T-helper 2 cell treated with Interferon-gamma antibody and Interleukin-4, amounts not matched to agents 5 μg/mL and 100 μg/mL, for 36 hours (primary cell): Measurements from ENCODE around the gene CHD5.
A peak's percentile ranks its signal among the peaks of the same experiment; 100 is the strongest.

ENCODE experiments used
- DNase-seq: peaks from one replicate; pipeline ENCODE4 v3.0.0; 2021; ENCODE audit warnings: low spot score
- H3K27ac Mint-ChIP-seq: one replicate; pipeline ENCODE4 v1.8.0; 2021; ENCODE audit warnings: mild to moderate bottlenecking, mixed read lengths
- H3K27me3 Mint-ChIP-seq: one replicate; pipeline ENCODE4 v1.8.0; 2021; ENCODE audit warnings: low read depth, mixed read lengths
- H3K36me3 Mint-ChIP-seq: one replicate; pipeline ENCODE4 v1.8.0; 2021; ENCODE audit warnings: low read depth, mixed read lengths
- H3K4me1 Mint-ChIP-seq: one replicate; pipeline ENCODE4 v1.8.0; 2021; ENCODE audit warnings: low read depth, mixed read lengths
- H3K4me3 Mint-ChIP-seq: one replicate; pipeline ENCODE4 v1.8.0; 2022; ENCODE audit warnings: mild to moderate bottlenecking, moderate library complexity, mixed read lengths
- H3K9me3 Mint-ChIP-seq: one replicate; pipeline ENCODE4 v1.8.0; 2021; ENCODE audit warnings: mixed read lengths

The CHD5 gene

GRCh38 chr1:6107409-6108356 lies 72.4 kb downstream of the CHD5 start:
- DNase-seq, result no peak
- Mint-ChIP-seq H3K27me3 (no peaks in the 10 kb centered on the region), H3K36me3 (no peaks in the 10 kb centered on the region), H3K9me3 (no peaks in the 10 kb centered on the region), H3K4me3 (no peak overlapping the region), H3K4me1 (no peaks in the 10 kb centered on the region), H3K27ac (no peak overlapping the region)

- no peaks in the 10 kb centered on the region for H3K9me3 Mint-ChIP-seq
- no peak overlapping the region for H3K27ac Mint-ChIP-seq
- no peak overlapping the region for H3K4me3 Mint-ChIP-seq
- DNase-seq, result no peak
- H3K36me3 Mint-ChIP-seq, result no peaks in the 10 kb centered on the region
- H3K4me1 Mint-ChIP-seq, result no peaks in the 10 kb centered on the region
- H3K27me3 Mint-ChIP-seq, result no peaks in the 10 kb centered on the region
Measured at GRCh38 chr1:6106977-6107376, 73.1 kb downstream of the CHD5 start.

- Mint-ChIP-seq H3K36me3 (no peaks in the 10 kb centered on the region), H3K27me3 (no peaks in the 10 kb centered on the region), H3K9me3 (no peaks in the 10 kb centered on the region), H3K4me1 (no peaks in the 10 kb centered on the region), H3K27ac (no peak overlapping the region), H3K4me3 (no peak overlapping the region)
- DNase-seq, result no peak
Measured at GRCh38 chr1:6106321-6106731, 73.8 kb downstream of the CHD5 start.

GRCh38 chr1:6105763-6106162 lies 74.4 kb downstream of the CHD5 start:
- H3K36me3 Mint-ChIP-seq, result no peaks in the 10 kb centered on the region
- no peaks in the 10 kb centered on the region for H3K9me3 Mint-ChIP-seq
- H3K27ac Mint-ChIP-seq, result no peak overlapping the region
- DNase-seq, result no peak
- H3K4me3 Mint-ChIP-seq, result no peak overlapping the region
- no peaks in the 10 kb centered on the region for H3K4me1 Mint-ChIP-seq
- H3K27me3 Mint-ChIP-seq, result no peaks in the 10 kb centered on the region

GRCh38 chr1:6105218-6105679 lies 74.9 kb downstream of the CHD5 start:
- DNase-seq, result no peak
- Mint-ChIP-seq H3K9me3 (no peaks in the 10 kb centered on the region), H3K4me3 (no peak overlapping the region), H3K4me1 (no peaks in the 10 kb centered on the region), H3K36me3 (no peaks in the 10 kb centered on the region), H3K27ac (no peak overlapping the region), H3K27me3 (no peaks in the 10 kb centered on the region)

GRCh38 chr1:6104631-6105030 lies 75.5 kb downstream of the CHD5 start:
- Mint-ChIP-seq H3K27me3 (no peaks in the 10 kb centered on the region), H3K9me3 (no peaks in the 10 kb centered on the region), H3K27ac (no peak overlapping the region), H3K4me1 (no peaks in the 10 kb centered on the region), H3K36me3 (no peaks in the 10 kb centered on the region), H3K4me3 (no peak overlapping the region)
- no peak for DNase-seq

GRCh38 chr1:6103854-6104530 lies 76.1 kb downstream of the CHD5 start:
- no peaks in the 10 kb centered on the region for H3K27me3 Mint-ChIP-seq
- H3K27ac Mint-ChIP-seq, result no peak overlapping the region
- no peaks in the 10 kb centered on the region for H3K9me3 Mint-ChIP-seq
- DNase-seq, result no peak
- H3K36me3 Mint-ChIP-seq, result peaks cover 4% of the 10 kb centered on the region
- H3K4me1 Mint-ChIP-seq, result no peaks in the 10 kb centered on the region
- H3K4me3 Mint-ChIP-seq, result no peak overlapping the region

- Mint-ChIP-seq H3K4me1 (no peaks in the 10 kb centered on the region), H3K36me3 (peaks cover 8% of the 10 kb centered on the region), H3K27ac (no peak overlapping the region), H3K4me3 (no peak overlapping the region), H3K9me3 (no peaks in the 10 kb centered on the region), H3K27me3 (no peaks in the 10 kb centered on the region)
- no peak for DNase-seq
Measured at GRCh38 chr1:6103111-6103853, 76.8 kb downstream of the CHD5 start.

- H3K27me3 Mint-ChIP-seq, result no peaks in the 10 kb centered on the region
- H3K9me3 Mint-ChIP-seq, result no peaks in the 10 kb centered on the region
- no peaks in the 10 kb centered on the region for H3K4me1 Mint-ChIP-seq
- no peak overlapping the region for H3K27ac Mint-ChIP-seq
- H3K4me3 Mint-ChIP-seq, result no peak overlapping the region
- H3K36me3 Mint-ChIP-seq, result peaks cover 13% of the 10 kb centered on the region
- no peak for DNase-seq
Measured at GRCh38 chr1:6102532-6102845, 77.6 kb downstream of the CHD5 start.

GRCh38 chr1:6101826-6102531 lies 78.1 kb downstream of the CHD5 start:
- peaks cover 17% of the 10 kb centered on the region for H3K36me3 Mint-ChIP-seq

GRCh38 chr1:6100861-6101783 lies 79.0 kb downstream of the CHD5 start:
- H3K27me3 Mint-ChIP-seq, result no peaks in the 10 kb centered on the region
- H3K27ac Mint-ChIP-seq, result peak overlapping the region; percentile 62
- no peaks in the 10 kb centered on the region for H3K4me1 Mint-ChIP-seq
- no peak overlapping the region for H3K4me3 Mint-ChIP-seq
- DNase-seq, result no peak
- H3K9me3 Mint-ChIP-seq, result no peaks in the 10 kb centered on the region
- peaks cover 19% of the 10 kb centered on the region for H3K36me3 Mint-ChIP-seq

More at GRCh38 chr1:6101826-6102531, 78.1 kb downstream of the CHD5 start:
- H3K27ac Mint-ChIP-seq, result no peak overlapping the region
- no peaks in the 10 kb centered on the region for H3K9me3 Mint-ChIP-seq
- no peak for DNase-seq
- H3K4me3 Mint-ChIP-seq, result no peak overlapping the region
- no peaks in the 10 kb centered on the region for H3K4me1 Mint-ChIP-seq
- H3K27me3 Mint-ChIP-seq, result no peaks in the 10 kb centered on the region

- H3K27me3 Mint-ChIP-seq, result no peaks in the 10 kb centered on the region
- no peaks in the 10 kb centered on the region for H3K4me1 Mint-ChIP-seq
- H3K36me3 Mint-ChIP-seq, result peaks cover 19% of the 10 kb centered on the region
- no peak overlapping the region for H3K27ac Mint-ChIP-seq
- no peaks in the 10 kb centered on the region for H3K9me3 Mint-ChIP-seq
- H3K4me3 Mint-ChIP-seq, result no peak overlapping the region
- no peak for DNase-seq
Measured at GRCh38 chr1:6099787-6100765, 80.0 kb downstream of the CHD5 start.
